BE2C (cell line): Measurements from ENCODE around the gene ELMOD1.

ENCODE experiments used
- DNase-seq: peaks from one replicate; pipeline ENCODE4 v3.0.0-alpha.2; 2020
- H3K27me3 ChIP-seq: fragments of 250-450 bp; sonication (Bioruptor Pico); 2 replicates; pipeline ENCODE4 v1.5.1; 2020; ENCODE audit warnings: mild to moderate bottlenecking
- H3K36me3 ChIP-seq: fragments of 250-450 bp; sonication (Bioruptor Pico); 2 replicates; pipeline ENCODE4 v1.5.1; 2020; ENCODE audit warnings: mild to moderate bottlenecking
- H3K4me1 ChIP-seq: fragments of 250-450 bp; sonication (Bioruptor Pico); 2 replicates; pipeline ENCODE4 v1.5.1; 2020
- H3K4me3 ChIP-seq: 2 replicates; pipeline ENCODE4 v1.5.1; 2011; ENCODE audit warnings: low read depth, low read length
- H3K9me3 ChIP-seq: fragments of 250-450 bp; sonication (Bioruptor Pico); 2 replicates; pipeline ENCODE4 v1.5.1; 2020
- CTCF ChIP-seq: IDR thresholded peaks from 2 replicates; pipeline ENCODE4 v1.5.1; 2012; ENCODE audit warnings: mild to moderate bottlenecking, low read depth, low read length

ELMOD1 gene

GRCh38 chr11:107581147-107581546 is 9.8 kb upstream of the ELMOD1 start:
- no peak for TF ChIP-seq CTCF
- no peaks in the 10 kb centered on the region for H3K9me3 ChIP-seq
- H3K27me3 ChIP-seq = peaks cover 8% of the 10 kb centered on the region
- H3K4me3 ChIP-seq = no peak overlapping the region
- H3K4me1 ChIP-seq = no peaks in the 10 kb centered on the region
- no peak for DNase-seq
- H3K36me3 ChIP-seq = no peaks in the 10 kb centered on the region

GRCh38 chr11:107583629-107584195 is 7.2 kb upstream of the ELMOD1 start:
- Histone ChIP-seq H3K27me3 (peaks cover 33% of the 10 kb centered on the region), H3K36me3 (no peaks in the 10 kb centered on the region), H3K4me3 (no peak overlapping the region), H3K9me3 (no peaks in the 10 kb centered on the region; the same call in 1 of the 2 replicates), H3K4me1 (no peaks in the 10 kb centered on the region)
- DNase-seq = no peak
- TF ChIP-seq CTCF = no peak

GRCh38 chr11:107587306-107587979 is 3.5 kb upstream of the ELMOD1 start:
- no peak overlapping the region for H3K4me3 ChIP-seq
- H3K27me3 ChIP-seq = peaks cover 68% of the 10 kb centered on the region
- H3K9me3 ChIP-seq = peaks cover 4% of the 10 kb centered on the region; the same call in 1 of the 2 replicates
- no peak for DNase-seq
- H3K4me1 ChIP-seq = no peaks in the 10 kb centered on the region
- TF ChIP-seq CTCF = no peak
- H3K36me3 ChIP-seq = no peaks in the 10 kb centered on the region

DNA sequence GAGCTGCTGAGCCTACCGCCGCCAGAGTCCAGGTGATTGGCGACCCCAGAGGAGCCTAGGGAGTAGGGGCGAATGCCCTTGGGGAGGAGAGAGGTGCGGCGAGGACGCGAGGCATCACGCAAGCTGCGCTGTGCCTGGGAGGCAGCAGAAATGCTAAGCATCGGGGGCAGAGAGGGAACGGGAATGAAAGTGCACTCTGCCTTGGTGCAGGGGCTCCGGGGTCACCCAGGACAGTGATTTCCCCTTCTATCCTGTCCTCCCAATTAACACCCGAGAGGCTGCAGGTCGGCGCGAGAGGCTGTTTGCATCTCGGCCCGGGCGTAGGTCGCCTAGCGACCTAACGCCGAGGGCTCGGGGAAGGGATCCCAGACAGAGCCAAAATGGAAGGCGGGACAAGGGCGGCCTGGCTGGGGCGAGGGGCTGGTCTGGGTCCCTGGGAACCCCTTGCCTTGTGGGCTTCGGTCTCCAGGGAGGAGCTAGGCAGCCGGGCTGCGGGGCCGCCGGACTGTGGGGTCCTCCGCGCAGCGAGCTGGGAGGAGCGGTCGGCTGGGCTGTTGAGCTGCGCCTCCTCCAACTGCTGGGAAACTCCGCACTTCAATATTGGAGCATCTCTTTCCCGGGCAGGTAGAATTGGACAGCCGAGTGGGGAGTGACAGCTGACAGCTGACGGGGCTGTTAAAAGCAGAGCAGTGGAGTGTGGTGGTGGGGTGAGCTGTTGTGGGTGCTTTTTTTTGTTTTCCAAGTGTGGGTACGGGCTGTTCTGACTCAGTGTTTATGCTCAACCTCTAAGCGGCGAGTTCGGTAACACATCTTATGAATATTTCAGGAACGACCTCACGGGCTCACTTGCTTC is 657 bp downstream of the ELMOD1 start:
- Histone ChIP-seq H3K4me1 (no peaks in the 10 kb centered on the region), H3K4me3 (peak overlapping the region; percentile 67), H3K27me3 (peaks cover 86% of the 10 kb centered on the region), H3K36me3 (no peaks in the 10 kb centered on the region), H3K9me3 (peaks cover 4% of the 10 kb centered on the region; the same call in 1 of the 2 replicates)
- DNase-seq = peak; percentile 23
- TF ChIP-seq CTCF = no peak

- peaks cover 4% of the 10 kb centered on the region; the same call in 1 of the 2 replicates for H3K9me3 ChIP-seq
- TF ChIP-seq CTCF = no peak
- DNase-seq = no peak
- no peaks in the 10 kb centered on the region for H3K4me1 ChIP-seq
- no peak overlapping the region for H3K4me3 ChIP-seq
- H3K27me3 ChIP-seq = peaks cover 80% of the 10 kb centered on the region
- H3K36me3 ChIP-seq = no peaks in the 10 kb centered on the region
Measured at GRCh38 chr11:107592231-107592590, 1.3 kb downstream of the ELMOD1 start.
